Stimulated activated CD4-positive, alpha-beta T cell treated with anti-CD3 and anti-CD28 coated beads, Interleukin-15, amount 100 ng/mL, for 1 hour (primary cell): ENCODE measurements around the gene DLG2.

Experiments
- DNase-seq, 2 donors: peaks; one replicate each; pipeline ENCODE4 v3.0.0-alpha.2; 2020; ENCODE audit warnings: low read depth in 1 of 2, low spot score in 1 of 2

DLG2 gene

GRCh38 chr11:84590106-84590505 lies 1037.0 kb downstream of the DLG2 start:
- DNase-seq: no peak

- DNase-seq: no peak
These were observed 1038.9 kb downstream of the DLG2 start for GRCh38 chr11:84588131-84588829.

GRCh38 chr11:84583106-84583505 lies 1044.0 kb downstream of the DLG2 start:
- DNase-seq: no peak

GRCh38 chr11:84581083-84581482 lies 1046.1 kb downstream of the DLG2 start:
- DNase-seq: no peak

- DNase-seq: no peak
These were observed 1046.7 kb downstream of the DLG2 start for GRCh38 chr11:84580428-84580827.

- no peak for DNase-seq
These were observed 1053.3 kb downstream of the DLG2 start for GRCh38 chr11:84573868-84574267.

GRCh38 chr11:84566671-84567070 lies 1060.5 kb downstream of the DLG2 start:
- no peak for DNase-seq

GRCh38 chr11:84564867-84565184 lies 1062.3 kb downstream of the DLG2 start:
- no peak for DNase-seq

GRCh38 chr11:84564180-84564866 lies 1062.8 kb downstream of the DLG2 start:
- DNase-seq: no peak

- no peak for DNase-seq
These were observed 1063.8 kb downstream of the DLG2 start for GRCh38 chr11:84563356-84563755.

- DNase-seq: no peak
These were observed 1066.9 kb downstream of the DLG2 start for GRCh38 chr11:84560206-84560605.

- DNase-seq: no peak
These were observed 1068.8 kb downstream of the DLG2 start for GRCh38 chr11:84558085-84558905.

GRCh38 chr11:84552791-84553190 lies 1074.4 kb downstream of the DLG2 start:
- DNase-seq: no peak

GRCh38 chr11:84549217-84549616 lies 1077.9 kb downstream of the DLG2 start:
- DNase-seq: no peak

GRCh38 chr11:84544566-84544965 lies 1082.6 kb downstream of the DLG2 start:
- no peak for DNase-seq

GRCh38 chr11:84543367-84544159 lies 1083.6 kb downstream of the DLG2 start:
- no peak for DNase-seq

- no peak for DNase-seq
These were observed 1085.3 kb downstream of the DLG2 start for GRCh38 chr11:84541731-84542340.

GRCh38 chr11:84536456-84536855 lies 1090.7 kb downstream of the DLG2 start:
- no peak for DNase-seq

GRCh38 chr11:84532364-84532763 lies 1094.8 kb downstream of the DLG2 start:
- DNase-seq: no peak

- DNase-seq: no peak
These were observed 1100.9 kb downstream of the DLG2 start for GRCh38 chr11:84526250-84526649.
